NCI-H128 (cell line): Measurements from ENCODE around the gene GANC.
A peak's percentile ranks its signal among the peaks of the same experiment; 100 is the strongest.
"Not testable (repeated sequence)": the region's sequence is repeated elsewhere in the genome, so short reads cannot be mapped to it uniquely, and the experiment has no call there.

Experiments used
- DNase-seq: peaks from one replicate; lab custom pipeline; 2025; ENCODE audit not compliant: unreplicated experiment; lab: John Stamatoyannopoulos, UW

Gene GANC

GRCh38 chr15:42272939-42273899 is at the start of gene GANC, which contains the start of gene TMEM87A:
TSS of gene GANC (plus strand) at chr15:42273201. CDS start at chr15:42274482, 1,281 bp downstream.
TSS of gene TMEM87A (minus strand) at chr15:42273433. CDS start at chr15:42273398, 35 bp downstream.
- peak; percentile 93 for DNase-seq

- no peak for DNase-seq
Observed at GRCh38 chr15:42226648-42227047, 46.4 kb upstream of the GANC start.

- DNase-seq: no peak
Observed at GRCh38 chr15:42228036-42228435, 45.0 kb upstream of the GANC start.

GRCh38 chr15:42228981-42229380 is 44.0 kb upstream of the GANC start:
- DNase-seq: not testable (repeated sequence)

- DNase-seq: no peak
Observed at GRCh38 chr15:42231088-42231487, 41.9 kb upstream of the GANC start.

GRCh38 chr15:42232606-42233005 is 40.4 kb upstream of the GANC start:
- DNase-seq: no peak

GRCh38 chr15:42233107-42233506 is 39.9 kb upstream of the GANC start:
- DNase-seq: no peak

GRCh38 chr15:42239528-42240182 is 33.3 kb upstream of the GANC start:
- no peak for DNase-seq

- DNase-seq: no peak
Observed at GRCh38 chr15:42240823-42241222, 32.2 kb upstream of the GANC start.

GRCh38 chr15:42253300-42253699 is 19.7 kb upstream of the GANC start:
- no peak for DNase-seq

GRCh38 chr15:42264795-42265194 is 8.2 kb upstream of the GANC start:
- DNase-seq: no peak

- no peak for DNase-seq
Observed at GRCh38 chr15:42267286-42267685, 5.7 kb upstream of the GANC start.

- DNase-seq: no peak
Observed at GRCh38 chr15:42270551-42270950, 2.5 kb upstream of the GANC start.

- DNase-seq: no peak
Observed at GRCh38 chr15:42270996-42271395, 2.0 kb upstream of the GANC start.

GRCh38 chr15:42273900-42274701 is 1.1 kb downstream of the GANC start:
- no peak for DNase-seq

GRCh38 chr15:42274702-42274989 is 1.6 kb downstream of the GANC start:
- no peak for DNase-seq

GRCh38 chr15:42275780-42276391 is 2.9 kb downstream of the GANC start:
- no peak for DNase-seq

GRCh38 chr15:42276762-42277161 is 3.8 kb downstream of the GANC start:
- no peak for DNase-seq

- no peak for DNase-seq
Observed at GRCh38 chr15:42279234-42279723, 6.3 kb downstream of the GANC start.

- no peak for DNase-seq
Observed at GRCh38 chr15:42282344-42282743, 9.3 kb downstream of the GANC start.

- DNase-seq: no peak
Observed at GRCh38 chr15:42282926-42283325, 9.9 kb downstream of the GANC start.
